ENCODE data around the gene SLC35G2.

DNA sequence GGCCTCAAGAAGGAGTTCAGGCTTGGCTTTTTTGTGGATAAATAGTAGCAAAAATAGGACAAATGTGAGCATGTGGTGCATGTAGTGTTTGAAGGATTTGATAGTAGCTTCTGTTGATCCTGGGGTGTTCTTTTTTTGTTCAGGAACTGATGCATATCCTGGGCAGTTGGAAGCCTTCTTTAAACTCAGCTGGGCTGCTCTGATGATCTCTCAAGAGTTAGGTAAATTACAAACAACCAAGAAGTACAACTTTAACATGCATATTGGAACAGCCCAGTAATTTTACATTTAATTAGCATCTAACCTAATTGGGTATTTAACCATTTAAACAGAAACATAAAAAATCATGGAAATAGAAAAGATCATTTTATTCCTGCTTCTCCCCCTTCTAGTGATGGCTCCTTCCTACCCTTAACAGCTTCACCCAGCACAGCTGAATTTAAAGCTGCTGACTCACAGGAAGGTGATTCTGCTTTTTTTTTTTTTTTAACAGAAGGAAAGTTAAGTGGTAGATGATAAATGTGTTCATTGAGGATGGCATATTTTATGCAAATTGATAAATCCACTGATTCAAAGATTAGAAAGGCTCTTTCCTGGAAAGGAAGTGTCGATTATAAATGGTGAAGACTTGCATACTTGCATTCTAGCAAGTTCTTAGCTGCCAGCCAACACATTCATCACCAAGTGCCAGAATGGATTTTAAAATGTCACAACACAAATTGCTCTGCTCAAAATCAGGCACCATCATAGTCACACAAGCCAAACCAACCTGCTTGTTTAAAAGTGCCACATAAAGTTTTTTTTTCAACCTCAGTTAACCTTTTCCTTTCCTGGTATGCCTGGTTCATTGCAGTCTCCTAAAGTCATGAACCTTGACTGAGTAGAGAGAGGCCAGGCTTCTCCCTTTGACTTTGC lies 20.0 kb downstream of the SLC35G2 start:
- no peak for TF ChIP-seq CTCF (IDR thresholded peaks at IDR 0.05; ENCODE audit: borderline replicate concordance, extremely low read depth, low read length, poor library complexity, severe bottlenecking)
- TF ChIP-seq EZH2 (IDR thresholded peaks at IDR 0.05; ENCODE audit: borderline replicate concordance, low read depth, low read length, severe bottlenecking) = no peak

All from DND-41 (cell line).